GM18519 (cell line): ENCODE data around the gene RACK1.

Experiments
- ATAC-seq: cut with Tn5 transposase; IDR thresholded peaks from one replicate; pipeline ENCODE4 v1.9.1; 2021; ENCODE audit warnings: mild to moderate bottlenecking, moderate library complexity; ENCODE audit not compliant: unreplicated experiment, low FRiP score

RACK1 gene

GRCh38 chr5:181259974-181260719 is 16.4 kb upstream of the RACK1 start:
- ATAC-seq: no peak

GRCh38 chr5:181259283-181259682 is 15.6 kb upstream of the RACK1 start:
- ATAC-seq: no peak

- ATAC-seq: no peak
These were observed 14.9 kb upstream of the RACK1 start for GRCh38 chr5:181258576-181258975.

DNA sequence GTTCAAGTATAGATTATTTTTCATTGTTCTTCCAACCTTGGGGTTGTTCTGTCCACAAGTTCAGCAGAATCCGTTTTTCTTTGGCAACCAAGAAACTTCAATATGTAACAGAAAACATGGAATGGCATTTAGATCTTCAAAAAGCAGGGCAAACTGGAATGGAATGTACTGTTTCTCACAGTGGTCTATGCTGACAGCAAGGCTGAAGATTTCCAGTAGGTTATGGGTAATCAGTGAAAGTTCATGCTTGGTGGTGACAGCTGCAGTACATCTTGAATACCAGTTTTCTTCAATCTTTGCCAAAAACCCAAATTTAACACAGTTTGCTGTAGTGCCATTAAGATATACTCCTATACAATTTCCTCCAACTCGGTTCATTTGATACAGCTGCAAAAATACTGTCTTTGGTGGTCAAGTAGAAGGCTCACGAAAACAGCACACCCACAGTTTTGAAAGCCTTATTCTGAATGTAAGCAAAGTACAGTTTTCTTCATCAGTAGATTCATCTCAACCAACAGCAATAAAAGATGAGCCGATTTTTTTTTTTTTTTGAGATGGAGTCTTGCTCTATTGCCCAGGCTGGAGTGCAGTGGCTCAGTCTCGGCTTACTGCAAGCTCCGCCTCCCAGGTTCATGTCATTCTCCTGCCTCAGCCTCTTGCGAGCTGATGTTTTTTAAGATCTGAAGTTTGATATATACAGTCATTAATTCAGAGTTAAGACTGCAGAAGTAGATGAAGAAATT is 12.3 kb upstream of the RACK1 start:
- no peak for ATAC-seq

DNA sequence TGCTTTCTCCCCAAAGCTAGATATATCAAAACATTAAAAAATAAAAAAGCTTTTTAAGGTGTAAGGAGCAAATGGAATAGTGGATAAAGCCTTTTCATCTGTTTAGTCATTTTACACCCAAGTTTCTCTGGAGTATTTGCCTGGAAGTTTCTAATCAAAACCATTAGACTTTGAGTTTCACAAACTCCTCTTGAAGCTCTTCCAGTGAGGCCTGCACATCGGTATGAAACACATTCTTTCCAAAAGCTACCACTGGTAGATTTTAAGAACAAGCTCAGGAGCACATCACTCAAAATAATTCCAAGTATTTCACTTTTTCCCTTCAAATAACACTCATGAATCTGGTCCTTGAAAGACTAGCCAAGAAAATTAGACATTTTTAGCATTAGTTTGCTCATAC is 11.6 kb upstream of the RACK1 start:
- no peak for ATAC-seq

- no peak for ATAC-seq
These were observed 4.6 kb upstream of the RACK1 start for GRCh38 chr5:181248277-181248676.

GRCh38 chr5:181246276-181247049 is 2.8 kb upstream of the RACK1 start:
- no peak for ATAC-seq

GRCh38 chr5:181245427-181246275 is 1.9 kb upstream of the RACK1 start:
- no peak for ATAC-seq

GRCh38 chr5:181243018-181243563 is 615 bp downstream of the RACK1 start:
- no peak for ATAC-seq

DNA sequence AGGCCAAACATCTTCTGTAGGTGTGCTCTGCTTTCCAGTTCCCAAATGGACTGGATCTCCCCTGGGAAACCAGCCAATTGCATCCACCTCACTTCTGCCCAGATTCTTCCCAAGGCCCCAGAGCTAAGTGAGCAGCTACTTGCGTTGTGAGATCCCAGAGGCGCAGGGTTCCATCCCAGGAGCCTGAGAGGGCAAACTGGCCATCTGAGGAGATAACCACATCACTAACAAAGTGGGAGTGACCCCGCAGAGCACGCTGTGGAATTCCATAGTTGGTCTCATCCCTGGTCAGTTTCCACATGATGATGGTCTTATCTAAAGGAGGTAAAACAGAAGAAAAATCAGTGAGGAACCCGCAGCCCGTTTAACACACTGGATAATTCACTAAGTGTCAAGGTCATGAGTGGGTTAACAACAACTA is 1.7 kb downstream of the RACK1 start:
- ATAC-seq: no peak

GRCh38 chr5:181241393-181241975 is 2.2 kb downstream of the RACK1 start:
- ATAC-seq: no peak

DNA sequence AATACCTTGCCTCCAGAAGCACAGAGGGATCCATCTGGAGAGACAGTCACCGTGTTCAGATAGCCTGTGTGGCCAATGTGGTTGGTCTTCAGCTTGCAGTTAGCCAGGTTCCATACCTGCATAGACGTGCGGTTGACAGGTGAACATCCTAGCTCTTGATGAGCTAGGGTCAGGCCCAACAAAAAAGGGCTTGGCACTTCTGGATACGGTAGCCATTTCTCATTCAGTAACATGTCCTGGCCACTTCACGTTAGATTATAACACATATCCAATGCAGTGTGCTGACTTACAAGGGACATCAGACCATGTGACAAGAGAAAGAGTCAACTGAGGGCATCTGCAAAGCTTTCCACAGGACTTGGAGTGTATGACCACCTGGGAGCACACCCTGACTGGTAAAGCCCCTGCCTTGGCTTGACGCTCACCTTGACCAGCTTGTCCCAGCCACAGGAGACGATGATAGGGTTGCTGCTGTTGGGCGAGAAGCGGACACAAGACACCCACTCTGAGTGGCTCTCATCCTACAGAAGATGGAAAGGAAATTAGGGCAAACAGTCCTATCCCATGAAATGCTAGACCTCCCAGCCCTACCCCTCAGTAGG is 4.5 kb downstream of the RACK1 start:
- no peak for ATAC-seq

- no peak for ATAC-seq
These were observed 5.8 kb downstream of the RACK1 start for GRCh38 chr5:181237729-181238385.

- ATAC-seq: no peak
These were observed 6.6 kb downstream of the RACK1 start for GRCh38 chr5:181236954-181237641.

DNA sequence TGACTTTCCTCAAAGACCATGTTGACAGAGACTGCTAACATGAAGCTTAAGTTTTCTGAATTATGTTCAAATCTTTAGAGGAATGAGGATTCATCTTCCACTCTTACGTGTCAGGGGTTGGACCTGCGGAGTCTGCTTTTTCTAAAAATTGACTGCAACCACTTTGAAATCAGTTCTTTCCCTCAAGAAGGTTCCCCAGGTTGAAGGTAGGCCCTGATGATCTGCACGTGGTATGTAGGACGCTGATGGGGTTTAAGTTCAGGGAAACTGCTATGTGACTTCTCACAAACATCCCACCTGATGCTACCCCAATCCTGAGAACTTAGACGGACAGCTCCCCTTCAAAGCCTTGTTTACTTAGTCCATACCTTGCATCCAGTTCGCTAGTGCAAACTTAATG is 7.2 kb downstream of the RACK1 start:
- ATAC-seq: no peak

- ATAC-seq: no peak
These were observed 7.9 kb downstream of the RACK1 start for GRCh38 chr5:181235689-181236366.

GRCh38 chr5:181235323-181235688 is 8.4 kb downstream of the RACK1 start:
- no peak for ATAC-seq
